Measurements from ENCODE around the gene RGS14.
A peak's percentile ranks its signal among the peaks of the same experiment; 100 is the strongest.

RGS14 gene

GRCh38 chr5:177383181-177383580, 25.5 kb downstream of the RGS14 start:
- DNase-seq = no peak

- no peak for DNase-seq
Measured at GRCh38 chr5:177384134-177384533, 26.4 kb downstream of the RGS14 start, which contains the start of gene SLC34A1. Gene SLC34A1 (plus strand): TSS chr5:177384434. CDS start chr5:177385742, 1,308 bp downstream.

- DNase-seq = no peak
Measured at GRCh38 chr5:177385720-177386119, 28.0 kb downstream of the RGS14 start.

- DNase-seq = no peak
Measured at GRCh38 chr5:177386542-177386941, 28.8 kb downstream of the RGS14 start.

GRCh38 chr5:177387405-177387804, 29.7 kb downstream of the RGS14 start:
- no peak for DNase-seq

- no peak for DNase-seq
Measured at GRCh38 chr5:177388521-177389052, 30.9 kb downstream of the RGS14 start.

- no peak for DNase-seq
Measured at GRCh38 chr5:177389241-177390169, 31.8 kb downstream of the RGS14 start.

GRCh38 chr5:177390363-177391300, 32.9 kb downstream of the RGS14 start:
- DNase-seq = peak; percentile 87

- DNase-seq = no peak
Measured at GRCh38 chr5:177392765-177393164, 35.0 kb downstream of the RGS14 start.

GRCh38 chr5:177393206-177393765, 35.6 kb downstream of the RGS14 start:
- no peak for DNase-seq

- no peak for DNase-seq
Measured at GRCh38 chr5:177393990-177394389, 36.3 kb downstream of the RGS14 start.

GRCh38 chr5:177396078-177396477, 38.4 kb downstream of the RGS14 start:
- DNase-seq = no peak

- no peak for DNase-seq
Measured at GRCh38 chr5:177396807-177397206, 39.1 kb downstream of the RGS14 start.

- DNase-seq = no peak
Measured at GRCh38 chr5:177397875-177398390, 40.2 kb downstream of the RGS14 start.

- peak; percentile 65 for DNase-seq
Measured at GRCh38 chr5:177399997-177400868, 42.5 kb downstream of the RGS14 start, which contains the start of gene PFN3. Gene PFN3 (minus strand): TSS chr5:177400661. CDS start chr5:177400576, 85 bp downstream.

GRCh38 chr5:177402271-177403043, 44.7 kb downstream of the RGS14 start:
- peak; percentile 61 for DNase-seq

- no peak for DNase-seq
Measured at GRCh38 chr5:177403102-177403791, 45.5 kb downstream of the RGS14 start.

- DNase-seq = peak; percentile 81
Measured at GRCh38 chr5:177403792-177404640, 46.3 kb downstream of the RGS14 start.

GRCh38 chr5:177404641-177405179, 47.0 kb downstream of the RGS14 start:
- DNase-seq = no peak
